CD4-positive, alpha-beta T cell treated with Interleukin-15 for 1 hour (primary cell): ENCODE measurements around the gene ZNF710.

Experiments used
- DNase-seq: peaks from one replicate; pipeline ENCODE4 v3.0.0-alpha.2; 2020

The ZNF710 gene

GRCh38 chr15:90042356-90042755 lies 41.2 kb downstream of the ZNF710 start:
- DNase-seq, result no peak

GRCh38 chr15:90042766-90043529 lies 41.8 kb downstream of the ZNF710 start:
- DNase-seq, result peak; percentile 14

GRCh38 chr15:90043530-90044010 lies 42.4 kb downstream of the ZNF710 start:
- DNase-seq, result no peak

GRCh38 chr15:90044191-90044590 lies 43.1 kb downstream of the ZNF710 start:
- DNase-seq, result peak; percentile 10

- DNase-seq, result no peak
These were observed 43.8 kb downstream of the ZNF710 start for GRCh38 chr15:90044916-90045371.

GRCh38 chr15:90046289-90046688 lies 45.2 kb downstream of the ZNF710 start:
- DNase-seq, result no peak

GRCh38 chr15:90046911-90047392 lies 45.8 kb downstream of the ZNF710 start:
- peak; percentile 38 for DNase-seq

GRCh38 chr15:90047956-90048575 lies 46.9 kb downstream of the ZNF710 start:
- DNase-seq, result peak; percentile 13

GRCh38 chr15:90049030-90049429 lies 47.9 kb downstream of the ZNF710 start:
- no peak for DNase-seq

- no peak for DNase-seq
These were observed 48.8 kb downstream of the ZNF710 start for GRCh38 chr15:90049666-90050604.

- DNase-seq, result no peak
These were observed 50.8 kb downstream of the ZNF710 start for GRCh38 chr15:90051874-90052273.

- DNase-seq, result no peak
These were observed 52.8 kb downstream of the ZNF710 start for GRCh38 chr15:90053685-90054466.

GRCh38 chr15:90054618-90055097 lies 53.5 kb downstream of the ZNF710 start:
- no peak for DNase-seq

GRCh38 chr15:90055182-90055581 lies 54.1 kb downstream of the ZNF710 start:
- no peak for DNase-seq

GRCh38 chr15:90056529-90056928 lies 55.4 kb downstream of the ZNF710 start:
- no peak for DNase-seq

- DNase-seq, result peak; percentile 42
These were observed 57.2 kb downstream of the ZNF710 start for GRCh38 chr15:90058308-90058707.

GRCh38 chr15:90058775-90059174 lies 57.7 kb downstream of the ZNF710 start:
- DNase-seq, result no peak

- peak; percentile 91 for DNase-seq
These were observed 58.3 kb downstream of the ZNF710 start for GRCh38 chr15:90059208-90059985.

GRCh38 chr15:90060797-90061196 lies 59.7 kb downstream of the ZNF710 start:
- DNase-seq, result no peak

- DNase-seq, result no peak
These were observed 60.9 kb downstream of the ZNF710 start for GRCh38 chr15:90062023-90062442.

- peak; percentile 36 for DNase-seq
These were observed 61.4 kb downstream of the ZNF710 start for GRCh38 chr15:90062462-90062932.
